SU-DHL-6 (cell line): ENCODE results near the gene SLC7A6.

Source experiments
- EZH2phosphoT487 ChIP-seq: fragments of 200-600 bp; sonication (generic), shearing (Covaris generic); conservative IDR thresholded peaks from 2 replicates; pipeline ENCODE4 v1.6.1; 2018; ENCODE audit warnings: mild to moderate bottlenecking, antibody characterized with exemption, low read length, moderate library complexity, mixed read lengths
- TF ChIP-seq, protein P1 (sequence below): fragments of 200-600 bp; sonication (generic); IDR thresholded peaks from one replicate; pipeline ENCODE4 v1.5.1; 2017; ENCODE audit warnings: antibody characterized with exemption, mild to moderate bottlenecking, low read length, moderate library complexity; ENCODE audit not compliant: insufficient read depth, poor library complexity, severe bottlenecking

DNA sequence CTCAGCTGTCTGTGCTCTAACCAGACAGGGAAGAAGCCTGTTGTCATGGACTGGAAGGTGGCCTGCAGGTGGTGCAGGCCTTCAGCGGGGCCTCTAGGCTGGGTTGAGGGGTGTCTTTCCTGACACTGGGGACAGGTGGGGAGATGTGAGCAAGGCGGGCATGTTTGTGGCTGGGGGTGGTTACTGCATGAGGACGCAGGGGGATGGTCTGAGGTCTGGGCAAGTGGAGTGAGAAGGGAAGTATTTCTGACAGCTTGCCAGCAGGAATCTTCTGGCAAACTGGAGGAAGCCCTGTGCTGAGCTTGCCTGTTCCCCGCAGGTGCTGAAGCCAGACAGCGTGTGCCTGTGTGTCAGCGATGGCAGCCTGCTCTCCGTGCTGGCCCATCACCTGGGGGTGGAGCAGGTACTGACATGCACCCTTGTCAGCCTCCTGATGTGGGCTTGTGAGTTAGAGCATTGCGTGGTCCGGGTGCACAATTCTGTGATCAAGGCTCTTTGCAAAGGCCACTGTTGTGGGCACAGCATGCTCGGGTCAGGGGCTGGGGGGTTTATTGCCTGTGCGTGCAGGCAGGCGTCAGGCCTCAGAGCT, 82.7 kb downstream of the SLC7A6 start:
- TF ChIP-seq, protein P1, sequence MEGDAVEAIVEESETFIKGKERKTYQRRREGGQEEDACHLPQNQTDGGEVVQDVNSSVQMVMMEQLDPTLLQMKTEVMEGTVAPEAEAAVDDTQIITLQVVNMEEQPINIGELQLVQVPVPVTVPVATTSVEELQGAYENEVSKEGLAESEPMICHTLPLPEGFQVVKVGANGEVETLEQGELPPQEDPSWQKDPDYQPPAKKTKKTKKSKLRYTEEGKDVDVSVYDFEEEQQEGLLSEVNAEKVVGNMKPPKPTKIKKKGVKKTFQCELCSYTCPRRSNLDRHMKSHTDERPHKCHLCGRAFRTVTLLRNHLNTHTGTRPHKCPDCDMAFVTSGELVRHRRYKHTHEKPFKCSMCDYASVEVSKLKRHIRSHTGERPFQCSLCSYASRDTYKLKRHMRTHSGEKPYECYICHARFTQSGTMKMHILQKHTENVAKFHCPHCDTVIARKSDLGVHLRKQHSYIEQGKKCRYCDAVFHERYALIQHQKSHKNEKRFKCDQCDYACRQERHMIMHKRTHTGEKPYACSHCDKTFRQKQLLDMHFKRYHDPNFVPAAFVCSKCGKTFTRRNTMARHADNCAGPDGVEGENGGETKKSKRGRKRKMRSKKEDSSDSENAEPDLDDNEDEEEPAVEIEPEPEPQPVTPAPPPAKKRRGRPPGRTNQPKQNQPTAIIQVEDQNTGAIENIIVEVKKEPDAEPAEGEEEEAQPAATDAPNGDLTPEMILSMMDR: no peak
- TF ChIP-seq EZH2phosphoT487: no peak
